ENCODE measurements around the gene ABCA7.
"Not testable (repeated sequence)": the region's sequence is repeated elsewhere in the genome, so short reads cannot be mapped to it uniquely, and the experiment has no call there.

Gene ABCA7

GRCh38 chr19:1017115-1017905, 22.6 kb upstream of the ABCA7 start:
- ATAC-seq = no peak

- ATAC-seq = no peak
Observed at GRCh38 chr19:1017906-1018305, 22.0 kb upstream of the ABCA7 start.

- no peak for ATAC-seq
Observed at GRCh38 chr19:1018393-1018792, 21.5 kb upstream of the ABCA7 start.

- no peak for ATAC-seq
Observed at GRCh38 chr19:1018932-1019615, 20.8 kb upstream of the ABCA7 start.

- ATAC-seq = no peak
Observed at GRCh38 chr19:1019616-1019961, 20.3 kb upstream of the ABCA7 start.

- no peak for ATAC-seq
Observed at GRCh38 chr19:1019980-1020867, 19.7 kb upstream of the ABCA7 start.

- peak; percentile 87 to 90 for ATAC-seq
Observed at GRCh38 chr19:1020868-1021425, 19.0 kb upstream of the ABCA7 start, which contains the start of gene TMEM259. Gene TMEM259 (minus strand): TSS chr19:1021123. CDS start chr19:1020996, 127 bp downstream.

- ATAC-seq = not testable (repeated sequence)
Observed at GRCh38 chr19:1023883-1024188, 16.1 kb upstream of the ABCA7 start.

GRCh38 chr19:1025080-1025479, 14.8 kb upstream of the ABCA7 start:
- ATAC-seq = not testable (repeated sequence)

- ATAC-seq = peak; percentile 54 to 63
Observed at GRCh38 chr19:1025960-1026782, 13.7 kb upstream of the ABCA7 start, which contains the start of gene CNN2. Gene CNN2 (plus strand): TSS chr19:1026608. CDS start chr19:1026662, 54 bp downstream.

- peak in 1 of 2 donors; percentile 7 for ATAC-seq
Observed at GRCh38 chr19:1026783-1027649, 12.9 kb upstream of the ABCA7 start.

- peak in 1 of 2 donors; percentile 13 for ATAC-seq
Observed at GRCh38 chr19:1027650-1028061, 12.3 kb upstream of the ABCA7 start.

GRCh38 chr19:1028062-1028926, 11.6 kb upstream of the ABCA7 start:
- ATAC-seq = peak; percentile 62 to 68

GRCh38 chr19:1032264-1032867, 7.5 kb upstream of the ABCA7 start:
- no peak for ATAC-seq

GRCh38 chr19:1035998-1036621, 3.8 kb upstream of the ABCA7 start:
- no peak for ATAC-seq

GRCh38 chr19:1037621-1038064, 2.3 kb upstream of the ABCA7 start:
- ATAC-seq = no peak

GRCh38 chr19:1038978-1039645, 795 bp upstream of the ABCA7 start:
- no peak for ATAC-seq

Measured in activated CD4-positive, CD25-positive, alpha-beta regulatory T cell treated with anti-CD3 and anti-CD28 coated beads, Interleukin-2, amount 50 U/mL, for 24 hours (primary cell).